Thyroid gland (tissue), 4 donors: Measurements from ENCODE around the gene DNM3.

Source experiments
- CTCF ChIP-seq, 6 experiments: fragments of 200-600 bp in 3 of 6; fragments of 450-650 bp in 3 of 6; sonication (generic) in 3 of 6; IDR thresholded peaks; one replicate each; pipeline ENCODE4 v1.5.1; 2016 to 2019; ENCODE audit warnings: antibody characterized with exemption in 6 of 6, mild to moderate bottlenecking in 2 of 6, inconsistent platforms in 1 of 6, moderate library complexity in 1 of 6
- POLR2A ChIP-seq, 2 donors: fragments of 450-650 bp; IDR thresholded peaks; one replicate each; pipeline ENCODE4 v1.6.1; 2017; ENCODE audit warnings: antibody characterized with exemption in 2 of 2, mild to moderate bottlenecking in 2 of 2, moderate library complexity in 1 of 2

DNA sequence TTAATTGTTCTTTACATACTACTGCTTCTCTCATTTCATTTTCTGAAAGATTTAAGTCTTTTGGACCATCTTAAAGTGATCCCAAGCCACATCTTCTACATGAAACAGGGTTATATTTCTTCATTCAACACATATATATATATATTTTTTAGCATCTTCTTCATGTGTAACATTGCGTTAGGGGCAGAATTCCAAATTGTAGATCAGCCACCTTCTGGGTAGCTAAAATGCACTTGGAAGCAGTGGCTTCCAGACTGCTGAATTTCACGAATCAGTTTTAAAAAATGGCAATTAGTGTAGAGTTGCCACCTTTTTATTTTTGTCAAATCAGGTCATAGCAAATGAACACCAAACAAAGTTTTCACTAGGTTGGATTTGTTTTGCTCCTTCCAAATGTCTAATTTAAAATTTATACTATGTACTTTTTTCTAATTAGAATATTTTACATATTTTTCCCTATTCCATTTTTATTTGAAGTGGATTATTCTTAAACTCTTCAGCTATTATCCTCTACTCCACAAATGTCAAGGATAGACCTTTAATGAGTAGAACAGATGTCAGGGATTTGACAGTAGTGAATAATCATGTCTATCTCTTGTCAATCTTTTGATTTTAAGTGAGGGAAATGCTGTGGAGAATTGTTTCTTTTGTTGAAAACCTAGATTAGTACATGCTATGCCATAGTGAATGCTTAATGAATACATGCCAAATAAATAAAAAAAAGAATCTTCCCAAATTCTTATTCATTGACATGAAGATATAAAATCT lies 55.8 kb downstream of the DNM3 start:
- TF ChIP-seq CTCF (IDR thresholded peaks at IDR 0.05) (no peak), POLR2A (IDR thresholded peaks at IDR 0.05) (no peak)
